PC-9 (cell line): ENCODE measurements around the gene ZBTB7C. TPM values are rescaled to one million over a fixed set of nuclear protein-coding genes. Genes with fewer than 3 reads are reported as not detected.
A peak's percentile ranks its signal among the peaks of the same experiment; 100 is the strongest.

ENCODE experiments used
- BruUV-seq: library from RNA; stranded (reverse); fragments of 400-500 nt; replicated peaks from 2 replicates; lab custom pipeline; 2021; lab: Mats Ljungman, UMichigan
- CTCF ChIA-PET: fragments of 300-600 bp; sonication (Branson Sonifier 250); formaldehyde crosslinking; loops from one replicate; lab custom pipeline; 2022; ENCODE audit warnings: antibody characterized with exemption; lab: Charles Lee
- POLR2A ChIA-PET: fragments of 300-600 bp; sonication (Branson Sonifier 250); formaldehyde crosslinking; loops from one replicate; lab custom pipeline; 2022; ENCODE audit warnings: antibody characterized with exemption; ENCODE audit not compliant: unreplicated experiment; lab: Charles Lee
- DNase-seq, 2 experiments: peaks; one replicate each; pipeline versions ENCODE4 v3.0.0 to v3.0.0-alpha.2; 2015 to 2022; ENCODE audit warnings: mixed read lengths in 1 of 2
- H2AFZ ChIP-seq: fragments of 200-600 bp; sonication (generic); 2 replicates; pipeline ENCODE4 v1.8.1; 2017; ENCODE audit warnings: antibody characterized with exemption
- H3F3A ChIP-seq: fragments of 200-600 bp; sonication (generic); 2 replicates; pipeline ENCODE4 v1.8.1; 2017; ENCODE audit warnings: antibody characterized with exemption, mild to moderate bottlenecking, low read depth; ENCODE audit not compliant: insufficient read depth
- H3K27ac ChIP-seq: fragments of 200-600 bp; sonication (generic); 2 replicates; pipeline ENCODE4 v1.6.1; 2016; ENCODE audit warnings: mixed run types
- H3K27me3 ChIP-seq: fragments of 200-600 bp; sonication (generic); 2 replicates; pipeline ENCODE4 v1.6.1; 2016; ENCODE audit warnings: low read depth, mixed run types; ENCODE audit not compliant: insufficient read depth
- H3K36me3 ChIP-seq: fragments of 200-600 bp; sonication (generic); 2 replicates; pipeline ENCODE4 v1.6.1; 2016; ENCODE audit warnings: low read depth, mixed run types
- H3K4me1 ChIP-seq: fragments of 200-600 bp; sonication (generic); replicated peaks from 2 replicates; pipeline ENCODE4 v1.6.1; 2016; ENCODE audit warnings: mixed run types; ENCODE audit not compliant: insufficient read depth
- H3K4me2 ChIP-seq: fragments of 200-600 bp; sonication (generic); 2 replicates; pipeline ENCODE4 v1.6.1; 2017; ENCODE audit warnings: mixed run types
- H3K4me3 ChIP-seq: fragments of 200-600 bp; sonication (generic); 2 replicates; pipeline ENCODE4 v1.6.1; 2016; ENCODE audit warnings: mixed run types
- H3K79me2 ChIP-seq: fragments of 200-600 bp; sonication (generic); 2 replicates; pipeline ENCODE4 v1.6.1; 2017; ENCODE audit warnings: low read depth, mixed run types
- H3K9me2 ChIP-seq: fragments of 200-600 bp; sonication (generic); 2 replicates; pipeline ENCODE4 v1.8.1; 2017; ENCODE audit warnings: mild to moderate bottlenecking; ENCODE audit not compliant: insufficient read depth
- H3K9me3 ChIP-seq: fragments of 200-600 bp; sonication (generic); 2 replicates; pipeline ENCODE4 v1.8.1; 2016; ENCODE audit warnings: low read depth; ENCODE audit not compliant: insufficient read depth
- H4K20me1 ChIP-seq: fragments of 200-600 bp; sonication (generic); 2 replicates; pipeline ENCODE4 v1.8.1; 2017; ENCODE audit not compliant: insufficient read depth
- EZH2 ChIP-seq: fragments of 200-600 bp; sonication (generic); IDR thresholded peaks from 2 replicates; pipeline ENCODE4 v1.8.0; 2017; ENCODE audit warnings: antibody characterized with exemption, low read depth
- intact Hi-C: fragments of 100-400 bp; cut with micrococcal nuclease; formaldehyde crosslinking; loops from one replicate; pipeline ENCODE4 v1.10.0; 2022; ENCODE audit not compliant: unreplicated experiment
- total RNA-seq: library from RNA; stranded (reverse); gene quantifications from 2 replicates; pipeline ENCODE4 v1.2.3, GENCODE V29; 2021
- TF ChIP-seq, protein P1 (sequence below): fragments of 200-600 bp; sonication (generic); conservative IDR thresholded peaks from 2 replicates; pipeline ENCODE4 v1.6.1; 2017; ENCODE audit warnings: mixed run types, antibody characterized with exemption, mild to moderate bottlenecking, moderate library complexity

The ZBTB7C gene
- total RNA-seq, 1 experiment from 2014 or later: not detected

DNA sequence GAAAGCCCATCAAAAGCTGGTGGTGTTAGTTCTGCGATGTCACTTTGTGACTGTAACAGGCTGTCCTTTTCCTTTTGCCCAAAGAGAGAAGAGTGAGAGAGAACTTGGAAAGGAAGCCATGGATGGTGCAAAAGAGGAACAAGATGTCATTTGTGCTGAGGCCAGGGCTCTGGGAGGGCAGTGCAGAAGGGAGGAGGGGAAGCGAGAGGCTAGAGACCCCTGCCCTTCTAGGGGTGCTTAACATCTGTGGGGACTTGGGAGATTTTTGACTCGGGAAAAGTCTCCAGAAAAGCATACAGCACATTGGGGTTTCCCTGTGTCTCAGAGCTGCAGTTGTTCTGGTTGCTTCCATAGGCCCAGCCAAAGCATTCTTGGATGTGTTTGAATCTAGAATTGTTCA, 49.6 kb downstream of the ZBTB7C start:
- no TSS peak for BruUV-seq
- Histone ChIP-seq H3K4me3 (no peak overlapping the region), H3K27ac (no peak overlapping the region), H3K9me3 (no peaks in the 10 kb centered on the region), H3K36me3 (no peaks in the 10 kb centered on the region), H3F3A (peaks cover 11% of the 10 kb centered on the region; the same call in 1 of the 2 replicates), H2AFZ (no peak overlapping the region), H3K9me2 (no peaks in the 10 kb centered on the region), H3K4me1 (peaks cover 32% of the 10 kb centered on the region), H3K27me3 (no peaks in the 10 kb centered on the region), H3K4me2 (no peak overlapping the region), H3K79me2 (no peaks in the 10 kb centered on the region), H4K20me1 (no peaks in the 10 kb centered on the region)
- POLR2A ChIA-PET: no interaction called here
- TF ChIP-seq, protein P1, sequence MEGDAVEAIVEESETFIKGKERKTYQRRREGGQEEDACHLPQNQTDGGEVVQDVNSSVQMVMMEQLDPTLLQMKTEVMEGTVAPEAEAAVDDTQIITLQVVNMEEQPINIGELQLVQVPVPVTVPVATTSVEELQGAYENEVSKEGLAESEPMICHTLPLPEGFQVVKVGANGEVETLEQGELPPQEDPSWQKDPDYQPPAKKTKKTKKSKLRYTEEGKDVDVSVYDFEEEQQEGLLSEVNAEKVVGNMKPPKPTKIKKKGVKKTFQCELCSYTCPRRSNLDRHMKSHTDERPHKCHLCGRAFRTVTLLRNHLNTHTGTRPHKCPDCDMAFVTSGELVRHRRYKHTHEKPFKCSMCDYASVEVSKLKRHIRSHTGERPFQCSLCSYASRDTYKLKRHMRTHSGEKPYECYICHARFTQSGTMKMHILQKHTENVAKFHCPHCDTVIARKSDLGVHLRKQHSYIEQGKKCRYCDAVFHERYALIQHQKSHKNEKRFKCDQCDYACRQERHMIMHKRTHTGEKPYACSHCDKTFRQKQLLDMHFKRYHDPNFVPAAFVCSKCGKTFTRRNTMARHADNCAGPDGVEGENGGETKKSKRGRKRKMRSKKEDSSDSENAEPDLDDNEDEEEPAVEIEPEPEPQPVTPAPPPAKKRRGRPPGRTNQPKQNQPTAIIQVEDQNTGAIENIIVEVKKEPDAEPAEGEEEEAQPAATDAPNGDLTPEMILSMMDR: no peak
- TF ChIP-seq EZH2: no peak
- CTCF ChIA-PET: no interaction called here
- DNase-seq: no peak
- intact Hi-C loops: no loop called here

DNA sequence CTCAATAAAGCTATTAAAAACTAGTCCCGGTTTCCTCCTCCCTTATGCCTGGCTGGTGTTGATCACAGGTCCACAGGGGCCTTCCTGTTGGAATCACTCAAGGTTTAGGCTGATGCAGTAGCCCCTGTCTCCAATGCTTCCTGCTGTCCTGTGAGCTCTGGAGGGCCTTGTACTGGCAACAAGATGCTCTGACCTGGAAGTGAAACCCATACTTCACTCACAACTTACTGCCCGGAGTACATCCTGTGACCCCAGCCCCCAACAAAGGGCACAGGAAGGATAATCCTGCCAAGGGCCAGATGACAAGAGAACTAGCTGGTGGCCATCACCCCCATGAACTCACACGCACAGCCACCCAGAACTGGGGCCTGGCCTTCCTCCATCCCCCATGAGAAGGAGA, 50.3 kb downstream of the ZBTB7C start:
- intact Hi-C loops: no loop called here
- no peak for TF ChIP-seq EZH2
- TF ChIP-seq, protein P1: no peak
- POLR2A ChIA-PET: no interaction called here
- peaks cover 32% of the 10 kb centered on the region for H3K4me1 ChIP-seq
- H3K27ac ChIP-seq: no peak overlapping the region
- H3K36me3 ChIP-seq: no peaks in the 10 kb centered on the region
- H3K4me2 ChIP-seq: no peak overlapping the region
- BruUV-seq: no TSS peak
- H4K20me1 ChIP-seq: no peaks in the 10 kb centered on the region
- H3K27me3 ChIP-seq: no peaks in the 10 kb centered on the region
- no peak overlapping the region for H2AFZ ChIP-seq
- no peak for DNase-seq
- no peaks in the 10 kb centered on the region for H3K9me2 ChIP-seq
- H3K79me2 ChIP-seq: no peaks in the 10 kb centered on the region
- CTCF ChIA-PET: no interaction called here
- H3K4me3 ChIP-seq: no peak overlapping the region
- H3K9me3 ChIP-seq: no peaks in the 10 kb centered on the region
- H3F3A ChIP-seq: peaks cover 11% of the 10 kb centered on the region; the same call in 1 of the 2 replicates

DNA sequence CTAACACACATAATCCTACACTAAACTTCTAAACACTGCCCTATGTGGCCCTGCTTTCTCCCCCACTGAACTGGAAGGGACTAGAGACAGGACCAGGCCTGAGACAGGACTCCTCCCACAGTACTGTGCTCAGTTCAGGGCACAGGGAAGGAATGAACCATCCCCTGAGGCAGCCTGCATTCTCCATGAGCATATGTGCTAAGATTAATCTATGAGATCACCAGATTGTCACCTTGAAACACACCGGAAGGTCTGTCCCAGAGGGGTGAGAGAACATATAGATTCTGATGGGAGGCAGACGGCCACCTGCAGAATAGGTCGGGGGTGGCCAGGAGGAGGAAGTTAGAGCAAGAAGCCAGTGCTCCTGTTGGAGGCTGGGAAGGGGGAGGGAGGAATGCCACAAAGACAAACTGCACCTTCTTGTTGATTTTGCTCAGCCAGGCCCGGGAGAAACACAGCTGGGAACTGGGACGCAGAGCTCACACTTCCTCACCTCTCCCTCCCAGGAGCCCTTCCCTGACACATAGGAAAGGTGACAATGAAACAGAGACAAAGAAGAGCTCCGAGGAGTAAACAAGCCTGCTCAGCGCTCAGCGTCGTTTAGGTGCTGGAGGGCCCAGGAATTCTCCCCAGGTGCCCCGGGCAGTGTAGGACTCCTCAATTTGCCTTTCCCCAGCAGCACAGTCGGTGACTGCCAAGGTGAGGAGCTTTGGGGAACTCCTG, 52.1 kb downstream of the ZBTB7C start:
- Histone ChIP-seq H3K79me2 (no peaks in the 10 kb centered on the region), H3F3A (peaks cover 11% of the 10 kb centered on the region; the same call in 1 of the 2 replicates), H3K4me3 (peak overlapping the region; percentile 10; the same call in 1 of the 2 replicates), H3K4me2 (peak overlapping the region; percentile 67), H4K20me1 (no peaks in the 10 kb centered on the region), H3K27me3 (no peaks in the 10 kb centered on the region), H2AFZ (peak overlapping the region; percentile 19; the same call in 1 of the 2 replicates), H3K4me1 (peaks cover 32% of the 10 kb centered on the region), H3K9me2 (no peaks in the 10 kb centered on the region), H3K9me3 (no peaks in the 10 kb centered on the region), H3K27ac (peak overlapping the region; percentile 66), H3K36me3 (no peaks in the 10 kb centered on the region)
- TF ChIP-seq, protein P1: no peak
- TF ChIP-seq EZH2: no peak
- peak; percentile 8 to 93 for DNase-seq
- BruUV-seq: no TSS peak
- intact Hi-C loops: no loop called here
- CTCF ChIA-PET: no interaction called here
- POLR2A ChIA-PET: no interaction called here
